NAMALWA (cell line): ENCODE data around the gene OR52A5.

Experiments used
- DNase-seq: peaks from one replicate; pipeline ENCODE4 v3.0.0-alpha.2; 2015; ENCODE audit warnings: low spot score

OR52A5 gene

GRCh38 chr11:5115339-5115738 is 22.8 kb downstream of the OR52A5 start:
- no peak for DNase-seq

DNA sequence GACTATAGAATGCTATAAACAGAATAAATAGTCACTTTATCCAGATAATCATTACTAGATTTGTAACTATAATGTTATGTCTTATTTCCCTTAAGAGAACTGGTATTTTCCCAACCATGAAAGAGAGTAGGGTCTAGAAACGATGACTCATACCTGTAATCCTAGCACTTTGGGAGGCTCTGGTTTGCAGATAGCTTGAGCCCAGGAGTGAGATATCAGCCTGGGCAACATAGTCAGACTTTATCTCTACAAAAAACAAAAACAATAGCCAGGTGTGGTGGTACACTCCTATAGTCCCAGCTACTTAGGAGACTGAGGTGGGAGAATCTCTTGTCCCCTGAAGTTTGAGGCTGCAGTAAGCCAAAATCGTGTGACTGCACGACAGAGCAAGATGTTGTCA is 30.9 kb downstream of the OR52A5 start:
- no peak for DNase-seq

DNA sequence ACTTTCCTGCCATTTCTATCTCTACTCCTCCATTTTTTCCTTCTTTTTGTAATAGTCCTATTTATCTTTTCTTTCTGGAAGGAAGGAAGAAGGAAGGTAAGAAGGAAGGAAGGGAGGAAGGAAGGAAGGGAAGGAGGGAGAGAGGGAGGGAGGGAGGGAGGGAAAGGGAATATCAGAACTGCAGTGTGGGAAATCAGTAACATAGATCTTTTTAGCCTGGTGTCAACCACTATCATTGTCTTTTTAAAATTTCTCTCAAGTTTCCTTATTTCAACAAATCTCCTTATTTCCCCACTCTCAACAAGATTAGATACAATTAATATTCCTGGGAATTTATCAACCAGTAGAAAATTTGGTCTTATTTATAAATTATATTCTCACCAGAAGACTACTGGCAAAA is 35.1 kb downstream of the OR52A5 start:
- DNase-seq: no peak

DNA sequence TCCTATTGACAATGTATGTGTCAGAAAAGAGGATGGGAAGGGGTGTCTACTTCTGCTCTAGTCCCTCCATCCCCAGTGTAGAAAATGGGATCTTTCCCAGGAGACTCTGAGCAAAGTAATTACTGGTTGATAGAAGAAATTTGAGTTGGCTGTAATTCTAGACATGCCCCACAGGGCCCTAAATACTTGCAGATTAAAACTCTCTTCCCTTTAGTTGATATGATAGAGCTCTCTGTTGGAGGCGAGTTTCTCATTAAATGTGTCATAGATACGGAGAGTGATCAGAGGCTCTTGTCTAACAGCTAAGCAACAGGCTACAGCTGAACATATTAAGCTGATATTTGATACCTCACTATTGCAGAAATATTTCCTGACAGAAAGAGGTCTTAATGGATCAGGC is 35.9 kb downstream of the OR52A5 start:
- no peak for DNase-seq

GRCh38 chr11:5096011-5096410 is 42.1 kb downstream of the OR52A5 start:
- no peak for DNase-seq

DNA sequence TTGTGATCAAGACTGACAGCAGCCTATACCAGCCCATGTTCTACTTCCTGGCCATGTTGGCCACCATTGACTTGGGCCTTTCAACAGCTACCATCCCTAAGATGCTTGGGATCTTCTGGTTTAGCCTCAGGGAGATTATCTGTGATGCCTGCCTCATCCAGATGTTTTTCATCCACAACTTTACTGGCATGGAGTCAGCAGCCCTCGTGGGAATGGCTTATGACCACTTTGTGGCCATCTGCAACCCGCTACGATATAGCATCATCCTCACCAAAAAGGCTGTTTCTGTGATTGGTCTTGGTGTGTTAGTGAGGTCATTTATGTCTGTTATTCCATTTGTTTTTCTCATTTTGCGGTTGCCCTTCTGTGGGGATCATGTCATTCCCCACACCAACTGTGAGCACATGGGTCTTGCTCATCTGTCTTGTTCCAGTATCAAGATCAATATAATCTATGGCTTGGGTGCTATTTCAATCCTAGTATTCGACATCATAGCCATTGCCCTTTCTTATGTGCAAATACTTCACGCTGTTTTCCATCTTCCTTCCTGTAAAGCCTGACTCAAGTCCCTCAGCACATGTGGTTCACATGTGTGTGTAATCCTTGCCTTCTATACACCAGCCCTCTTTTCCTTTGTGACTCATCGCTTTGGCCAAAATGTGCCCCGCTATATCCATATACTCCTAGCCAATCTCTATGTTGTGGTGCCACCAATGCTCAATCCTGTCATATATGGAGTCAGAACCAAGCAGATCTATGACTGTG is 45.2 kb downstream of the OR52A5 start:
- no peak for DNase-seq

GRCh38 chr11:5090668-5091067 is 47.5 kb downstream of the OR52A5 start:
- no peak for DNase-seq

DNA sequence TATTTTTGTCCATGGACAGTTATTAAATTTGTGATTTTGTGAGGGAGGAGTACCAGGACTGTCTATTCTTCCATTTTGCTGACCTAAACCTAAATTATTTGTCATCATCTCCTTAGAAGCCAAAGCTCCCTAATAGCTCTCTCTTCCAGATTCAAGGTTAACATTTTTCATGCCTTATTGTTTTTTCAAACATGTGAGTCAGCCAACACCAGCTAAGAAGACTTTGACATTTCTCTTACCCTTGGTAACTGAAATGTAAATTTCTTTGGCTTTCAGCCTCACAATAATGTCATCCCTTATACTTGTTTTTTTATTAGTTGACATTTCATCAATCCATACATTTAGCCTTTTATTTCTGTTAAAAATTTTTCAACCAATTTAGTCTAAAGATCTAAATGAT is 49.6 kb downstream of the OR52A5 start:
- DNase-seq: no peak

DNA sequence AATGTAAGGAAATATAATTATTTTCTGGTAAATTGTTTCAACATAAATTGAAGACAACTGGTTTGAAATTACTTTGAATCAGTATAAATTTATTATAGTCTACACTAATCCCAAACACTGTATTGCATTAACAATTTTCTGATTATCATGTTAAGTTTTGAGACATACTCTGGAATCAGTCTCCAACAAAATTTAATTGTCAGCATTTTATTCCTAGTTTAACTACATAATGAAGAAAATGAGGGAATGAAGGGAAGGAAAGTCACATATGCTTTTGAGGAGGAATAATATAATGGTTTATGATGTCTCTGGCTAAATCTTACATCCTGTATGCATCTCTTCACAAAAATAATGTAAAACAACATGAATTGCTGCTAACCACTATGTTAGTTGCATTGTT is 54.6 kb downstream of the OR52A5 start:
- DNase-seq: no peak

DNA sequence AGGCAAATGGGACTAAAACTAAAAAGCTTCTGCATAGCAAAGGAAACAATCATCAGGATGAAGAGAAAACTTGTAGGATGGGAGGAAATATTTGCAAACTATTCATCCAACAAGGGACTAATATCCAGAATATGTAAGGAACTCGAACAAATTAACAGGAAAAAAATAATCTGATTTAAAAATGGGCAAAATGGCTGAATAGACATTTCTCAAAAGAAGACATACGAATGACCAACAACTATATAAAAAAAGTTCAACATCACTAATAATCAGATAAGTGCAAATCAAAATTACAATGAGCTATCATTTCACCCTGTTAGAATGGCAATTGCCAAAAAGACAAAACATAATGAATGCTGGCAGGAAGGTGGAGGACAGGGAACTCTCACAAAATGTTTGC is 56.8 kb downstream of the OR52A5 start:
- DNase-seq: no peak
